AG04449 (cell line): ENCODE measurements around the gene VKORC1.

Experiments
- CTCF ChIA-PET: fragments of 350-600 bp; formaldehyde crosslinking; extraction: SDS; loops from one replicate; lab custom pipeline; 2021; ENCODE audit warnings: antibody characterized with exemption; lab: Yijun Ruan, JAX
- POLR2A ChIA-PET: fragments of 400-600, 350-600 bp; formaldehyde crosslinking; extraction: SDS; loops from one replicate; lab custom pipeline; 2020; ENCODE audit warnings: antibody characterized with exemption, inconsistent platforms; lab: Yijun Ruan, JAX
- DNase-seq: peaks from one replicate; pipeline ENCODE4 v3.0.0-alpha.2; 2010; ENCODE audit warnings: low read depth, low spot score
- H3K4me3 ChIP-seq: 2 replicates; pipeline ENCODE4 v1.5.1; 2011; ENCODE audit warnings: low read depth, mild to moderate bottlenecking, control low read depth, low read length
- TF ChIP-seq, protein P1 (sequence below): IDR thresholded peaks from one replicate; pipeline ENCODE4 v1.5.1; 2011; ENCODE audit warnings: mild to moderate bottlenecking, moderate library complexity, low read length, control low read depth, inconsistent platforms; ENCODE audit not compliant: insufficient read depth; ENCODE audit errors: missing control alignments

Gene VKORC1

DNA sequence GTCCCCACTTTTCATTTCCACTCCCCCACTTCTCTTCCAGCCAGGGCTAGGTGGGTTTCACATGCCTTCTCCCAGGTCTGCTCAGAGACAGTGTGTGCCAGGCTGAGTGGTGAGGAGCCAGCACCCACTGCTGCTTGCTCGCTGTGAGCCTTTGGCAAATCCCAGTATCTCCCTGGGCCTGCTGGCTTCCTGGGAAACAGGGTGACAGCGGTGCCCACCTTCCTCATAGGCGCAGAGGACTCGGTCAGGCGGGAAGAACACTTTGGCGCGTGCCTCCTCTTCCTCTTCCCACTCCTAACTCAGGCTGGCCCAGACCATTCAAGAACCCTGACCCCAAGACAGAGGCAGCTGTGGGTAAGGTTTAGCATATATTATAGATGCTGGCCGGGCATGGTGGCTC is 5.4 kb downstream of the VKORC1 start:
- CTCF ChIA-PET: interaction anchor here (1.3 to 14.7 kb wide), 3 partner anchors 11 to 105 kb away, joined by 3 to 141 read pairs (median 7); partner anchors contain the start of gene HSD3B7
- POLR2A ChIA-PET: interaction anchor here (0.6 kb wide), 1 partner anchor 20 kb away, joined by 3 read pairs; no protein-coding TSS in a partner anchor
- no peak for DNase-seq
- H3K4me3 ChIP-seq: no peak overlapping the region
- TF ChIP-seq, protein P1, sequence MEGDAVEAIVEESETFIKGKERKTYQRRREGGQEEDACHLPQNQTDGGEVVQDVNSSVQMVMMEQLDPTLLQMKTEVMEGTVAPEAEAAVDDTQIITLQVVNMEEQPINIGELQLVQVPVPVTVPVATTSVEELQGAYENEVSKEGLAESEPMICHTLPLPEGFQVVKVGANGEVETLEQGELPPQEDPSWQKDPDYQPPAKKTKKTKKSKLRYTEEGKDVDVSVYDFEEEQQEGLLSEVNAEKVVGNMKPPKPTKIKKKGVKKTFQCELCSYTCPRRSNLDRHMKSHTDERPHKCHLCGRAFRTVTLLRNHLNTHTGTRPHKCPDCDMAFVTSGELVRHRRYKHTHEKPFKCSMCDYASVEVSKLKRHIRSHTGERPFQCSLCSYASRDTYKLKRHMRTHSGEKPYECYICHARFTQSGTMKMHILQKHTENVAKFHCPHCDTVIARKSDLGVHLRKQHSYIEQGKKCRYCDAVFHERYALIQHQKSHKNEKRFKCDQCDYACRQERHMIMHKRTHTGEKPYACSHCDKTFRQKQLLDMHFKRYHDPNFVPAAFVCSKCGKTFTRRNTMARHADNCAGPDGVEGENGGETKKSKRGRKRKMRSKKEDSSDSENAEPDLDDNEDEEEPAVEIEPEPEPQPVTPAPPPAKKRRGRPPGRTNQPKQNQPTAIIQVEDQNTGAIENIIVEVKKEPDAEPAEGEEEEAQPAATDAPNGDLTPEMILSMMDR: no peak

GRCh38 chr16:31088459-31089183 is 6.0 kb downstream of the VKORC1 start, which contains the start of gene PRSS53:
TSS of gene PRSS53 (minus strand) at chr16:31088943. CDS start at chr16:31088809, 134 bp downstream.
- no peak within 1 kb of the TSS for H3K4me3 ChIP-seq
- no peak for DNase-seq
- TF ChIP-seq, protein P1: no peak
- ChIA-PET POLR2A (interaction anchor here (0.6 to 0.8 kb wide), 2 partner anchors 13 to 19 kb away, joined by 3 to 4 read pairs; no protein-coding TSS in a partner anchor), CTCF (interaction anchor here (1.3 to 14.7 kb wide), 3 partner anchors 12 to 104 kb away, joined by 3 to 141 read pairs (median 7); partner anchors contain the start of gene HSD3B7)

DNA sequence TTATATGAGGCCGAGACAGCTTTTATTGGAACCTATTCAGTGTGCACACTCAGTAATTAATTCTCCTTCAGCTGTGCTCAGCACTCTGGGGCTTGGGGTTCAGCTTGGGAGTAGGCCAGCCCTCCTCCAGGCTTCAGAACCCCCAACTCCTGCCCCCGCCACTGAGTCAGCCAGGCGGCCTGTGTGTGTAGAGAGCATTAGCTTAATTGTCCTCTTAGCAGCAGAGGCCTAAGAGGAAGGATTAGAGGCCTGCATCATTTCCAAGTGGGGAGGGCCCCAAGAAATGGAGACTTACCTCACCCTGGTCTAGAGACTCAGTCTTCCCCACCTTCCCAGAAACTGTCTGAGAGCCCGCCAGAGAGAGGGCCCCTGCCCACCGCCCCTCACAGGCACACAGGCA is 6.6 kb downstream of the VKORC1 start:
- POLR2A ChIA-PET: interaction anchor here (0.8 kb wide), 1 partner anchor 12 kb away, joined by 4 read pairs; no protein-coding TSS in a partner anchor
- H3K4me3 ChIP-seq: no peak overlapping the region
- CTCF ChIA-PET: interaction anchor here (1.3 to 14.7 kb wide), 3 partner anchors 12 to 103 kb away, joined by 3 to 141 read pairs (median 7); partner anchors contain the start of gene HSD3B7

DNA sequence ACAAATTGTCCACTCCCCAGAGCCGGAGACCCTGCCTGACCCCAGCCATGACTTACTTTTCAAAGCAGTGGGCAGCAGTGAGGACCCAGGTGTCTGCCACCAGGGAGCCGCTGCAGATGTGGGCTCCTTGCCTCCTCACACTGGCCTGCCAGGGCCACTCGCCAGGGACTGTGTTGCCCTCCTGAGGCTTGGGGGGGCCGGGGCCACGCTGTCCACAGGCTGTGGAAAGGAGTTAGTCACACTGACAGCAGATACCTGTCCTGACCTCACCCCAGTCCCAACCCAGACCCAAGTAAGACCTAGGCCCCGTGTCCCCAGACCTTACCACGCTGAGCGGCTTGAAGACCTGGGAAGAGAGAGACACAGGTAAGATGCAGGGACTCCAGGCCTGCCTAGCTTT is 7.1 kb downstream of the VKORC1 start:
- ChIA-PET CTCF (interaction anchor here (1.7 to 14.7 kb wide), 2 partner anchors 55 to 103 kb away, joined by 7 to 141 read pairs; partner anchors contain the start of gene HSD3B7), POLR2A (no interaction called here)
- no peak for DNase-seq
- TF ChIP-seq, protein P1: no peak
- no peak overlapping the region for H3K4me3 ChIP-seq

More for the DNA sequence above, 6.6 kb downstream of the VKORC1 start:
- no peak for DNase-seq
- TF ChIP-seq, protein P1: no peak

- TF ChIP-seq, protein P1: no peak
- no peak overlapping the region for H3K4me3 ChIP-seq
- ChIA-PET POLR2A (interaction anchor here (0.8 to 3.1 kb wide), 3 partner anchors 13 to 494 kb away, joined by 3 to 17 read pairs (median 3); partner anchors contain the start of genes ZNF646 and ZNF668), CTCF (no interaction called here)
- DNase-seq: no peak
These were observed 8.0 kb downstream of the VKORC1 start for GRCh38 chr16:31086629-31086906.
